GM12878 (cell line): Measurements from ENCODE around the gene EYS. TPM values are rescaled to one million over a fixed set of nuclear protein-coding genes. Genes with fewer than 3 reads are reported as not detected.

Experiments used
- ATAC-seq: fragments of 200-7000 bp; cut with Tn5 transposase; 3 replicates; pipeline ENCODE4 v1.9.1; 2020; ENCODE audit warnings: mild to moderate bottlenecking, moderate library complexity
- Bru-seq: library from RNA; stranded (reverse); fragments of 400-500 nt; gene quantifications from one replicate; lab custom pipeline; 2021; lab: Mats Ljungman, UMichigan
- BruChase-seq, 2 experiments: library from RNA; stranded (reverse); fragments of 400-500 nt; gene quantifications; one replicate each; lab custom pipeline; 2021; lab: Mats Ljungman, UMichigan
- BruUV-seq: library from RNA; stranded (reverse); fragments of 400-500 nt; replicated peaks from 2 replicates; lab custom pipeline; 2021; lab: Mats Ljungman, UMichigan
- CTCF ChIA-PET: fragments of 300-600 bp; sonication (Branson Sonifier 250); formaldehyde crosslinking; extraction: SDS; loops from one replicate; lab custom pipeline; 2021; ENCODE audit warnings: inconsistent platforms; lab: Yijun Ruan, JAX
- POLR2A ChIA-PET: fragments of 350-600 bp; formaldehyde crosslinking; extraction: SDS; loops from one replicate; lab custom pipeline; 2021; ENCODE audit warnings: inconsistent platforms; lab: Charles Lee
- RAD21 ChIA-PET: fragments of 300-600 bp; sonication (Branson Sonifier 250); formaldehyde crosslinking; loops from one replicate; lab custom pipeline; 2023; ENCODE audit warnings: antibody characterized with exemption; ENCODE audit not compliant: unreplicated experiment; lab: Charles Lee
- SMC1A ChIA-PET: fragments of 300-600 bp; sonication (Branson Sonifier 250); formaldehyde crosslinking; loops from one replicate; lab custom pipeline; 2023; ENCODE audit not compliant: unreplicated experiment, uncharacterized antibody; lab: Charles Lee
- DNase-seq: peaks from one replicate; pipeline ENCODE4 v3.0.0-alpha.2; 2011; ENCODE audit warnings: low read depth, low spot score
- FAIRE-seq: peaks from 3 replicates; lab custom pipeline; 2011; peaks lifted over from hg19 to GRCh38; lab: Jason Lieb, UNC
- H2AFZ ChIP-seq: 2 replicates; pipeline ENCODE4 v1.6.0; 2011; ENCODE audit warnings: low read depth, low read length, control low read depth; ENCODE audit not compliant: control insufficient read depth
- H3K27ac ChIP-seq: 2 replicates; pipeline ENCODE4 v1.5.1; 2011; ENCODE audit warnings: control low read depth; ENCODE audit not compliant: control insufficient read depth, insufficient read depth
- H3K27me3 ChIP-seq, 2 experiments: replicated peaks in 1 of 2; 2 replicates each; pipeline versions ENCODE4 v1.6.0 to v1.6.1; 2011; ENCODE audit warnings: low read length in 1 of 2; ENCODE audit not compliant: control insufficient read depth in 2 of 2, insufficient read depth in 2 of 2
- H3K36me3 ChIP-seq, 2 experiments: 2 replicates each; pipeline ENCODE4 v1.5.1; 2011; ENCODE audit warnings: low read length in 1 of 2; ENCODE audit not compliant: control insufficient read depth in 2 of 2, insufficient read depth in 2 of 2
- H3K4me1 ChIP-seq: 2 replicates; pipeline ENCODE4 v1.6.1; 2011; ENCODE audit warnings: mild to moderate bottlenecking, low read length, moderate library complexity, mixed read lengths; ENCODE audit not compliant: control insufficient read depth, insufficient read depth
- H3K4me2 ChIP-seq: 2 replicates; pipeline ENCODE4 v1.6.0; 2011; ENCODE audit warnings: control low read depth; ENCODE audit not compliant: control insufficient read depth, insufficient read depth
- H3K4me3 ChIP-seq: fragments of 200-600 bp; sonication (generic); 2 replicates; pipeline ENCODE4 v1.5.1; 2016
- H3K79me2 ChIP-seq: 2 replicates; pipeline ENCODE4 v1.6.0; 2011; ENCODE audit warnings: low read length; ENCODE audit not compliant: control insufficient read depth, insufficient read depth
- H3K9ac ChIP-seq: 2 replicates; pipeline ENCODE4 v1.8.0; 2011; ENCODE audit warnings: low read length, control low read depth, mixed read lengths; ENCODE audit not compliant: control insufficient read depth, insufficient read depth
- H3K9me3 ChIP-seq: replicated peaks from 3 replicates; pipeline ENCODE4 v1.5.1; 2011; ENCODE audit warnings: mild to moderate bottlenecking, low read length; ENCODE audit not compliant: control insufficient read depth, insufficient read depth
- H4K20me1 ChIP-seq: 2 replicates; pipeline ENCODE4 v1.6.0; 2011; ENCODE audit not compliant: control insufficient read depth, insufficient read depth
- ASH2L ChIP-seq: fragments of 300-600, 200-600 bp; sonication (generic); IDR thresholded peaks from 2 replicates; pipeline ENCODE4 v1.6.1; 2017; ENCODE audit warnings: low read depth, mild to moderate bottlenecking, borderline replicate concordance
- BACH1 ChIP-seq: fragments of 450-650 bp; IDR thresholded peaks from 2 replicates; pipeline ENCODE4 v1.6.1; 2017; ENCODE audit warnings: mild to moderate bottlenecking, borderline replicate concordance
- BRCA1 ChIP-seq: IDR thresholded peaks from 2 replicates; pipeline ENCODE4 v1.6.1; 2011; ENCODE audit warnings: low read depth, low read length, improper control_type of control experiment
- CBX3 ChIP-seq: fragments of 200-600 bp; sonication (generic); IDR thresholded peaks from 2 replicates; pipeline ENCODE4 v1.6.1; 2016; ENCODE audit warnings: low read depth, borderline replicate concordance
- CREM ChIP-seq: IDR thresholded peaks from 2 replicates; pipeline ENCODE4 v1.6.1; 2014; ENCODE audit warnings: antibody characterized with exemption, low read depth
- GATAD2B ChIP-seq: fragments of 450-650 bp; conservative IDR thresholded peaks from 2 replicates; pipeline ENCODE4 v1.6.1; 2017; ENCODE audit warnings: low read depth, mild to moderate bottlenecking, moderate library complexity
- HCFC1 ChIP-seq: fragments of 150-350 bp; IDR thresholded peaks from 2 replicates; pipeline ENCODE4 v1.6.1; 2014; ENCODE audit warnings: low read length
- IKZF2 ChIP-seq, 2 experiments: fragments of 450-650 bp; IDR thresholded peaks; 2 replicates each; pipeline ENCODE4 v1.6.1; 2017; ENCODE audit warnings: mild to moderate bottlenecking in 2 of 2, moderate library complexity in 2 of 2
- JUND ChIP-seq: IDR thresholded peaks from 2 replicates; pipeline ENCODE4 v1.6.1; 2012; ENCODE audit warnings: low read depth, mild to moderate bottlenecking, low read length, improper control_type of control experiment, moderate library complexity
- KAT2A ChIP-seq: conservative IDR thresholded peaks from 2 replicates; pipeline ENCODE4 v1.6.1; 2011; ENCODE audit warnings: low read depth, low read length; ENCODE audit not compliant: control insufficient read depth
- NR2C2 ChIP-seq: IDR thresholded peaks from 2 replicates; pipeline ENCODE4 v1.6.1; 2011; ENCODE audit warnings: borderline replicate concordance, low read depth; ENCODE audit not compliant: control insufficient read depth, insufficient read length
- POLR2AphosphoS2 ChIP-seq: IDR thresholded peaks from 2 replicates; pipeline ENCODE4 v1.6.1; 2011; ENCODE audit warnings: low read depth, mild to moderate bottlenecking, low read length, improper control_type of control experiment, moderate library complexity
- POLR2AphosphoS5 ChIP-seq: IDR thresholded peaks from 2 replicates; pipeline ENCODE4 v1.6.1; 2011; ENCODE audit warnings: mild to moderate bottlenecking, low read length, inconsistent platforms
- SP1 ChIP-seq: IDR thresholded peaks from one replicate; pipeline ENCODE4 v1.6.1; 2011; ENCODE audit warnings: low read depth, low read length
- ZNF274 ChIP-seq: IDR thresholded peaks from one replicate; pipeline ENCODE4 v1.8.0; 2011; ENCODE audit not compliant: insufficient read length, insufficient read depth
- WGBS: methylation state at CpG from one replicate; pipeline ENCODE4 v1.1.6; 2016; ENCODE audit warnings: low lambda C conversion rate; ENCODE audit not compliant: insufficient replicate concordance, insufficient coverage; ENCODE audit errors: missing lambda C conversion rate; 5-methylcytosine and 5-hydroxymethylcytosine counted together
- in situ Hi-C: fragments of 300-500 bp; cut with MboI; formaldehyde crosslinking; loops from 9 replicates; pipeline ENCODE4 v1.14.3; 2018; ENCODE audit warnings: mixed read lengths
- intact Hi-C: fragments of 100-400 bp; cut with micrococcal nuclease; formaldehyde crosslinking; loops from one replicate; pipeline ENCODE4 v1.14.2; 2022; ENCODE audit not compliant: unreplicated experiment
- long read RNA-seq, 2 experiments: library from polyadenylated mRNA; unstranded; transcript quantifications; one replicate each; pipeline ENCODE4 v2.0.0, GENCODE V29; 2019 to 2020
- polyA minus RNA-seq, 3 experiments: library from RNA; depleted of rRNA, polyadenylated mRNA; stranded (reverse); fragments of >200 nt; gene quantifications; 2 replicates each; pipeline ENCODE4 v1.2.3, GENCODE V29; 2011
- polyA plus RNA-seq, 11 experiments: library from polyadenylated mRNA; depleted of rRNA in 4 of 11; unstranded in 6 of 11; stranded (reverse) in 5 of 11; fragments of >200 nt; fragmentation: Nextera tagmentation in 4 of 11; fragmentation: Illumina TruSeq in 1 of 11; extraction: Ambion mirVana in 4 of 11; extraction: Trizol in 1 of 11; gene quantifications; 1 replicate in 1 of 11; 2 replicates in 10 of 11; pipeline versions ENCODE4 v1.2.1 to v1.2.3, GENCODE V29; 2011 to 2016; ENCODE audit warnings: inconsistent platforms in 2 of 11, missing spikeins in 2 of 11, low read depth in 1 of 11
- total RNA-seq, 4 experiments: library from RNA; depleted of rRNA in 3 of 4; stranded (reverse); fragments of >200 nt in 3 of 4; fragmentation: Illumina TruSeq in 1 of 4; extraction: Trizol in 1 of 4; gene quantifications; 2 replicates each; pipeline versions ENCODE4 v1.2.1 to v1.2.3, GENCODE V29; 2013 to 2021
- TF ChIP-seq, protein P1 (sequence below): IDR thresholded peaks from 2 replicates; pipeline ENCODE4 v1.6.1; 2012; ENCODE audit warnings: low read depth, low read length, improper control_type of control experiment
- TF ChIP-seq, protein P2 (sequence below): IDR thresholded peaks from 2 replicates; pipeline ENCODE4 v1.6.1; 2012; ENCODE audit warnings: low read depth, low read length, improper control_type of control experiment

The EYS gene
- total RNA-seq (2013; cell fraction: nucleolus; rRNA removed): 0.07 and 0.10 TPM in 2 replicates
- total RNA-seq (2014; rRNA removed) (under 0.01 and 0.11 TPM in 2 replicates), total RNA-seq (2014; rRNA removed; fragmentation: Illumina TruSeq; extraction: Trizol) (under 0.01 TPM in 2 replicates), total RNA-seq (2021) (not detected in 2 replicates), polyA plus RNA-seq (2011; rRNA removed) (0.01 TPM in 2 replicates), polyA plus RNA-seq (2014; fragmentation: Illumina TruSeq; extraction: Trizol) (0.01 TPM in 1 of 2 replicates, not detected in the other), polyA plus RNA-seq (2014; fragmentation: Nextera tagmentation; extraction: Ambion mirVana) (under 1 TPM; 0.02 to 0.08 TPM), polyA plus RNA-seq (2014; rRNA removed) (0.01 and 0.03 TPM in 2 replicates), polyA plus RNA-seq (2016; fragmentation: Nextera tagmentation; extraction: Ambion mirVana) (under 1 TPM; 0.09 to 0.14 TPM), polyA minus RNA-seq (2011; rRNA and poly(A)+ RNA removed) (0.10 and 0.22 TPM in 2 replicates), Bru-seq, nascent RNA (percentile 3 among the genes with signal in this experiment), BruChase-seq, experiment 1, labeled RNA remaining after a 6-hour chase (percentile 2 among the genes with signal in this experiment), BruChase-seq, experiment 2, labeled RNA remaining after a 2-hour chase (percentile 2 among the genes with signal in this experiment)
- 0.05 TPM for polyA plus RNA-seq (2011; ENCODE audit: low read depth)
- polyA plus RNA-seq (2011; cell fraction: cytosol; rRNA removed): not detected in 2 replicates
- polyA plus RNA-seq (2011; cell fraction: nucleus; rRNA removed): 0.01 TPM in 1 of 2 replicates, not detected in the other
- polyA plus RNA-seq (2012): 0.07 and 0.09 TPM in 2 replicates
- polyA minus RNA-seq (2011; cell fraction: cytosol; rRNA and poly(A)+ RNA removed): not detected in 2 replicates
- polyA minus RNA-seq (2011; cell fraction: nucleus; rRNA and poly(A)+ RNA removed): 0.29 and 0.36 TPM in 2 replicates
- long read RNA-seq, experiment 1: 0 reads
- long read RNA-seq, experiment 2, partial matches to known transcripts: 0 of 15 reads
- long read RNA-seq, experiment 2, other reads (novel, unspliced or antisense): 15 of 15 reads

DNA sequence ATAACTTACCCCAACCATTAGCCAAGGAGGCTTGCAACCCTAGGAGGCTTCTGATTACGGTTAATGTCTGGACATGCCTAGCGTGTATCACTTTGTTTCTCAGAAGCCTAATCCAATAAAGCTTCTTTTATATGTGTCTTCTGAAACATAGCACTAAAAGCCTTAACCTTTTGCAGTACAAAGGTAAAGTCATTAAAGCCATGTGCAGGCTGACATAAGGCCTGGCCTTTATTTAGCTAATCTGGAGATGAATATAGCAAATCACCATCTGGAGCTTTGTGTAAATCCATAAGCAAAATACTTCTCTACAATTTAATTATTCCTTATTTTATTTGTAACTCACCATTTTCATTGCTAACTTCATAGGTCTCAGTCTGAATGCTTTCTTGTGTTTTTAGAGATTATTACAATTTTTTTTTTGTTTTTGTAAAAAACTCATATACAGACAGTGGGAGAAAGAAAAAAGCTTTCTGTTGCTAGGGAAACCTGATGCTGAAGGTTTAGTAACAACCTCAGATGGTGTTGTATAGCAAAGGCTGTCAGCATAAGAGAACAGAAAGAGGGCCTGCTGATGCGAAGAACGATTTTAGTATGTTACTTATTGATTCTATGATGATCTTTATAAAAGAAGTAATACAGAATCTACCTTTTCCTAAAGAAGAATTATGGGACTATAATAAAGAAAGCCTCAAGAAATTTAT lies at the start of gene EYS:
Gene EYS (minus strand): TSS at position 101 of the 701 bp plus-strand sequence. CDS start 211,816 bp downstream, outside the sequence.
- Histone ChIP-seq H2AFZ (no peak within 1 kb of the TSS), H3K36me3 (no peaks in the 10 kb centered on the region), H3K4me1 (no peaks in the 10 kb centered on the region), H3K27me3 (no peaks in the 10 kb centered on the region), H3K79me2 (no peaks in the 10 kb centered on the region), H3K9ac (no peak within 1 kb of the TSS), H3K27ac (no peak within 1 kb of the TSS), H3K4me2 (no peak within 1 kb of the TSS), H4K20me1 (no peaks in the 10 kb centered on the region), H3K4me3 (no peak within 1 kb of the TSS), H3K9me3 (no peaks in the 10 kb centered on the region)
- FAIRE-seq (no peak), DNase-seq (no peak), ATAC-seq (no peak)
- intact Hi-C loops: no loop called here
- ChIA-PET RAD21 (no interaction called here), POLR2A (no interaction called here), CTCF (interaction anchor here (1.1 kb wide), 1 partner anchor 10 kb away, joined by 3 read pairs; no protein-coding TSS in a partner anchor), SMC1A (interaction anchor here (0.6 kb wide), 1 partner anchor 795 kb away, joined by 3 read pairs; no protein-coding TSS in a partner anchor)
- 11% methylated on average over 4 of the region's 4 CpGs for WGBS
- no TSS peak for BruUV-seq
- in situ Hi-C loops: no loop called here
- TF ChIP-seq NR2C2 (no peak), POLR2AphosphoS2 (no peak), ZNF274 (no peak), POLR2AphosphoS5 (no peak), SP1 (no peak), BRCA1 (no peak), ASH2L (no peak), GATAD2B (no peak), KAT2A (no peak), IKZF2 (IDR thresholded peaks at IDR 0.05) (no peak), BACH1 (no peak), JUND (no peak), CREM (no peak), CBX3 (no peak), HCFC1 (no peak)
- TF ChIP-seq, protein P1, sequence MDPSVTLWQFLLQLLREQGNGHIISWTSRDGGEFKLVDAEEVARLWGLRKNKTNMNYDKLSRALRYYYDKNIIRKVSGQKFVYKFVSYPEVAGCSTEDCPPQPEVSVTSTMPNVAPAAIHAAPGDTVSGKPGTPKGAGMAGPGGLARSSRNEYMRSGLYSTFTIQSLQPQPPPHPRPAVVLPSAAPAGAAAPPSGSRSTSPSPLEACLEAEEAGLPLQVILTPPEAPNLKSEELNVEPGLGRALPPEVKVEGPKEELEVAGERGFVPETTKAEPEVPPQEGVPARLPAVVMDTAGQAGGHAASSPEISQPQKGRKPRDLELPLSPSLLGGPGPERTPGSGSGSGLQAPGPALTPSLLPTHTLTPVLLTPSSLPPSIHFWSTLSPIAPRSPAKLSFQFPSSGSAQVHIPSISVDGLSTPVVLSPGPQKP: no peak
- TF ChIP-seq, protein P2, sequence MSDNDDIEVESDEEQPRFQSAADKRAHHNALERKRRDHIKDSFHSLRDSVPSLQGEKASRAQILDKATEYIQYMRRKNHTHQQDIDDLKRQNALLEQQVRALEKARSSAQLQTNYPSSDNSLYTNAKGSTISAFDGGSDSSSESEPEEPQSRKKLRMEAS: no peak
